Mucosa of rectum (tissue), 2 donors: ENCODE results near the gene PRRX2.
"Not testable (repeated sequence)": the region's sequence is repeated elsewhere in the genome, so short reads cannot be mapped to it uniquely, and the experiment has no call there.

ENCODE experiments used
- H3K27ac ChIP-seq, 2 donors: one replicate each; pipeline ENCODE4 v1.7.0; 2013; ENCODE audit warnings: inconsistent platforms in 2 of 2, low read depth in 2 of 2, low read length in 2 of 2
- H3K27me3 ChIP-seq, 2 donors: one replicate each; pipeline ENCODE4 v1.7.0; 2013; ENCODE audit warnings: low read length in 2 of 2; ENCODE audit not compliant: control insufficient read depth in 2 of 2, insufficient read depth in 2 of 2
- H3K36me3 ChIP-seq, 2 donors: one replicate each; pipeline ENCODE4 v1.7.0; 2013; ENCODE audit warnings: low read length in 2 of 2; ENCODE audit not compliant: control insufficient read depth in 2 of 2, insufficient read depth in 2 of 2
- H3K4me1 ChIP-seq, 2 donors: one replicate each; pipeline ENCODE4 v1.7.0; 2013; ENCODE audit warnings: low read length in 2 of 2, mild to moderate bottlenecking in 1 of 2; ENCODE audit not compliant: control insufficient read depth in 2 of 2, insufficient read depth in 2 of 2
- H3K4me3 ChIP-seq, 2 donors: one replicate each; pipeline ENCODE4 v1.7.0; 2013; ENCODE audit warnings: low read length in 2 of 2
- H3K9ac ChIP-seq, 2 donors: one replicate each; pipeline ENCODE4 v1.7.0; 2013; ENCODE audit warnings: low read length in 2 of 2, low read depth in 1 of 2, mild to moderate bottlenecking in 1 of 2
- H3K9me3 ChIP-seq, 2 donors: one replicate each; pipeline ENCODE4 v1.7.0; 2013; ENCODE audit warnings: low read length in 2 of 2; ENCODE audit not compliant: control insufficient read depth in 2 of 2
- donor health status: healthy.
- donor health status: Normal muscosa, but diverticular disease.

PRRX2 gene

GRCh38 chr9:129739432-129739831 lies 74.0 kb downstream of the PRRX2 start:
- H3K27ac ChIP-seq = no peak overlapping the region
- H3K4me1 ChIP-seq = peaks cover 0 to 3% of the 10 kb centered on the region in 2 donors
- no peak overlapping the region for H3K4me3 ChIP-seq
- H3K36me3 ChIP-seq = no peaks in the 10 kb centered on the region
- no peaks in the 10 kb centered on the region for H3K9me3 ChIP-seq
- H3K9ac ChIP-seq = no peak overlapping the region
- H3K27me3 ChIP-seq = peaks cover 0 to 3% of the 10 kb centered on the region in 2 donors

- Histone ChIP-seq H3K9ac (no peak overlapping the region), H3K4me1 (peaks cover 0 to 3% of the 10 kb centered on the region in 2 donors), H3K27ac (no peak overlapping the region), H3K9me3 (no peaks in the 10 kb centered on the region), H3K36me3 (no peaks in the 10 kb centered on the region), H3K27me3 (peaks cover 0 to 3% of the 10 kb centered on the region in 2 donors), H3K4me3 (no peak overlapping the region)
Measured at GRCh38 chr9:129740174-129740573, 74.7 kb downstream of the PRRX2 start.

GRCh38 chr9:129740666-129741464 lies 75.4 kb downstream of the PRRX2 start:
- Histone ChIP-seq H3K27ac (no peak overlapping the region), H3K9ac (no peak overlapping the region), H3K36me3 (no peaks in the 10 kb centered on the region), H3K9me3 (no peaks in the 10 kb centered on the region), H3K4me1 (peaks cover 0 to 3% of the 10 kb centered on the region in 2 donors), H3K27me3 (peaks cover 0 to 3% of the 10 kb centered on the region in 2 donors), H3K4me3 (no peak overlapping the region)

- Histone ChIP-seq H3K36me3 (no peaks in the 10 kb centered on the region), H3K27ac (no peak overlapping the region), H3K4me1 (no peaks in the 10 kb centered on the region)
Measured at GRCh38 chr9:129745200-129745599, 79.8 kb downstream of the PRRX2 start.

GRCh38 chr9:129746092-129746777 lies 80.8 kb downstream of the PRRX2 start:
- H3K27ac ChIP-seq = no peak overlapping the region
- H3K4me1 ChIP-seq = no peaks in the 10 kb centered on the region
- H3K9me3 ChIP-seq = no peaks in the 10 kb centered on the region
- H3K36me3 ChIP-seq = no peaks in the 10 kb centered on the region
- H3K27me3 ChIP-seq = no peaks in the 10 kb centered on the region
- no peak overlapping the region for H3K9ac ChIP-seq
- no peak overlapping the region for H3K4me3 ChIP-seq

More at GRCh38 chr9:129745200-129745599, 79.8 kb downstream of the PRRX2 start:
- Histone ChIP-seq H3K9ac (no peak overlapping the region), H3K27me3 (no peaks in the 10 kb centered on the region), H3K4me3 (no peak overlapping the region), H3K9me3 (no peaks in the 10 kb centered on the region)

- Histone ChIP-seq H3K4me3 (no peak overlapping the region), H3K27me3 (peaks cover 0 to 6% of the 10 kb centered on the region in 2 donors), H3K27ac (no peak overlapping the region), H3K9me3 (no peaks in the 10 kb centered on the region), H3K4me1 (peaks cover 11 to 19% of the 10 kb centered on the region in 2 donors), H3K9ac (no peak overlapping the region), H3K36me3 (no peaks in the 10 kb centered on the region)
Measured at GRCh38 chr9:129748249-129748648, 82.8 kb downstream of the PRRX2 start.

GRCh38 chr9:129749052-129749451 lies 83.6 kb downstream of the PRRX2 start:
- H3K27ac ChIP-seq, H3K9ac ChIP-seq, H3K9me3 ChIP-seq, H3K4me3 ChIP-seq, H3K27me3 ChIP-seq, H3K36me3 ChIP-seq: not testable (repeated sequence)
- H3K4me1 ChIP-seq = peaks cover 11 to 19% of the 10 kb centered on the region in 2 donors

GRCh38 chr9:129749575-129749974 lies 84.1 kb downstream of the PRRX2 start:
- H3K4me3 ChIP-seq = no peak overlapping the region
- peaks cover 11 to 19% of the 10 kb centered on the region in 2 donors for H3K4me1 ChIP-seq
- peaks cover 0 to 6% of the 10 kb centered on the region in 2 donors for H3K27me3 ChIP-seq
- H3K27ac ChIP-seq = no peak overlapping the region
- H3K9ac ChIP-seq = no peak overlapping the region
- no peaks in the 10 kb centered on the region for H3K36me3 ChIP-seq
- no peaks in the 10 kb centered on the region for H3K9me3 ChIP-seq

- Histone ChIP-seq H3K27ac (no peak overlapping the region), H3K9me3 (no peaks in the 10 kb centered on the region)
Measured at GRCh38 chr9:129750013-129750638, 84.7 kb downstream of the PRRX2 start.

More at GRCh38 chr9:129750013-129750638, 84.7 kb downstream of the PRRX2 start:
- Histone ChIP-seq H3K4me1 (peaks cover 11 to 19% of the 10 kb centered on the region in 2 donors), H3K27me3 (peaks cover 0 to 6% of the 10 kb centered on the region in 2 donors), H3K9ac (no peak overlapping the region), H3K36me3 (no peaks in the 10 kb centered on the region), H3K4me3 (no peak overlapping the region)
